B cell (primary cell): ENCODE results near the gene SNAPC4. TPM values are rescaled to one million over a fixed set of nuclear protein-coding genes. Genes with fewer than 3 reads are reported as not detected.

Source experiments
- ATAC-seq: fragments of 200-7000 bp; cut with Tn5 transposase; one replicate; pipeline ENCODE4 v1.10.0; 2021; ENCODE audit warnings: low read depth, mild to moderate bottlenecking, moderate number of reproducible peaks, moderate library complexity
- CTCF ChIA-PET: fragments of 350-600 bp; sonication (Branson Sonifier 250); formaldehyde crosslinking; loops from one replicate; lab custom pipeline; 2021; ENCODE audit warnings: antibody characterized with exemption, inconsistent platforms; lab: Charles Lee
- POLR2A ChIA-PET: fragments of 350-600 bp; sonication (Branson Sonifier 250); formaldehyde crosslinking; loops from one replicate; lab custom pipeline; 2021; ENCODE audit warnings: antibody characterized with exemption; lab: Charles Lee
- DNase-seq: peaks from one replicate; pipeline ENCODE4 v3.0.0; 2013
- H2AFZ ChIP-seq: 2 replicates; pipeline ENCODE4 v1.6.1; 2012; ENCODE audit warnings: mild to moderate bottlenecking, low read depth, low read length; ENCODE audit not compliant: insufficient read depth, poor library complexity, severe bottlenecking
- H3K27ac ChIP-seq, 2 donors: 1 replicate in 1 of 2; 2 replicates in 1 of 2; pipeline ENCODE4 v1.5.1; 2012 to 2013; ENCODE audit warnings: low read length in 2 of 2, mild to moderate bottlenecking in 2 of 2, moderate library complexity in 1 of 2
- H3K27me3 ChIP-seq, 4 experiments: fragments of 200-600 bp in 1 of 4; sonication (generic) in 1 of 4; replicated peaks in 1 of 4; 1 replicate in 2 of 4; 2 replicates in 2 of 4; pipeline versions ENCODE4 v1.6.1 to v1.7.0; 2013 to 2016; ENCODE audit warnings: low read length in 3 of 4, mild to moderate bottlenecking in 2 of 4, mixed read lengths in 1 of 4, moderate library complexity in 1 of 4; ENCODE audit not compliant: insufficient read depth in 4 of 4, control insufficient read depth in 3 of 4; ENCODE audit errors: control extremely low read depth in 1 of 4
- H3K36me3 ChIP-seq, 2 experiments: replicated peaks in 1 of 2; 1 replicate in 1 of 2; 2 replicates in 1 of 2; pipeline versions ENCODE4 v1.6.1 to v1.7.1; 2013; ENCODE audit warnings: low read length in 1 of 2; ENCODE audit not compliant: insufficient read depth in 2 of 2, control insufficient read depth in 1 of 2; ENCODE audit errors: control extremely low read depth in 1 of 2, extremely low read depth in 1 of 2
- H3K4me1 ChIP-seq, 2 donors: fragments of 200-600 bp in 1 of 2; sonication (generic) in 1 of 2; 1 replicate in 1 of 2; 2 replicates in 1 of 2; pipeline versions ENCODE4 v1.5.1 to v1.6.1; 2013 to 2017; ENCODE audit warnings: low read length in 2 of 2; ENCODE audit not compliant: control insufficient read depth in 2 of 2, insufficient read depth in 2 of 2
- H3K4me2 ChIP-seq: replicated peaks from 2 replicates; pipeline ENCODE3; 2012; ENCODE audit warnings: mild to moderate bottlenecking, low read depth, low read length; ENCODE audit not compliant: poor library complexity, severe bottlenecking
- H3K4me3 ChIP-seq, 5 experiments: fragments of 200-600 bp in 1 of 5; sonication (generic) in 1 of 5; 1 replicate in 3 of 5; 2 replicates in 2 of 5; pipeline versions ENCODE4 v1.5.1 to v1.7.0; 2011 to 2016; ENCODE audit warnings: low read length in 4 of 5, mild to moderate bottlenecking in 4 of 5, low read depth in 2 of 5, control low read depth in 1 of 5, moderate library complexity in 1 of 5; ENCODE audit not compliant: insufficient read depth in 1 of 5; ENCODE audit errors: control extremely low read depth in 1 of 5, extremely low read depth in 1 of 5
- H3K79me2 ChIP-seq: fragments of 200-600 bp; sonication (generic); one replicate; pipeline ENCODE4 v1.6.0; 2016; ENCODE audit warnings: low read length; ENCODE audit not compliant: control insufficient read depth, insufficient read depth
- H3K9ac ChIP-seq: fragments of 200-600 bp; sonication (generic); 2 replicates; pipeline ENCODE4 v1.6.1; 2017; ENCODE audit warnings: mild to moderate bottlenecking, low read length, moderate library complexity
- H3K9me3 ChIP-seq, 3 donors: one replicate each; pipeline versions ENCODE4 v1.6.1 to v1.7.1; 2013; ENCODE audit warnings: low read length in 2 of 3; ENCODE audit not compliant: control insufficient read depth in 2 of 3, insufficient read depth in 1 of 3; ENCODE audit errors: control extremely low read depth in 1 of 3
- H4K20me1 ChIP-seq: 2 replicates; pipeline ENCODE4 v1.6.0; 2012; ENCODE audit warnings: mild to moderate bottlenecking, low read length; ENCODE audit not compliant: insufficient read depth, control insufficient read depth, poor library complexity, severe bottlenecking
- H3K27ac Mint-ChIP-seq: one replicate; pipeline ENCODE4 v1.8.0; 2021; ENCODE audit warnings: mixed read lengths
- H3K27me3 Mint-ChIP-seq: one replicate; pipeline ENCODE4 v1.8.0; 2021; ENCODE audit warnings: mixed read lengths
- H3K4me1 Mint-ChIP-seq: one replicate; pipeline ENCODE4 v1.8.0; 2021; ENCODE audit warnings: mixed read lengths
- H3K4me3 Mint-ChIP-seq: one replicate; pipeline ENCODE4 v1.8.0; 2021; ENCODE audit warnings: mixed read lengths
- H3K9me3 Mint-ChIP-seq: one replicate; pipeline ENCODE4 v1.8.0; 2022; ENCODE audit warnings: mixed read lengths; ENCODE audit not compliant: insufficient read depth
- EZH2 ChIP-seq: IDR thresholded peaks from 2 replicates; pipeline ENCODE4 v1.6.1; 2012; ENCODE audit warnings: borderline replicate concordance, low read depth, mild to moderate bottlenecking, moderate library complexity, low read length; ENCODE audit not compliant: insufficient read depth, poor library complexity, severe bottlenecking
- WGBS: methylation state at CpG from one replicate; pipeline ENCODE4 v1.1.5; 2013; ENCODE audit warnings: missing lambda C conversion rate; ENCODE audit not compliant: insufficient coverage; 5-methylcytosine and 5-hydroxymethylcytosine counted together
- intact Hi-C: fragments of 100-400 bp; cut with micrococcal nuclease; formaldehyde crosslinking; loops from one replicate; pipeline ENCODE4 v1.10.0; 2022
- polyA plus RNA-seq: library from polyadenylated mRNA; depleted of rRNA; stranded (reverse); fragments of >200 nt; gene quantifications from 2 replicates; pipeline ENCODE4 v1.2.3, GENCODE V29; 2012
- total RNA-seq, 2 donors: library from RNA; stranded (reverse); fragments of 120-200 nt in 1 of 2; gene quantifications; 1 replicate in 1 of 2; 2 replicates in 1 of 2; pipeline versions ENCODE4 v1.2.3 to v1.2.4, GENCODE V29; 2013 to 2022
- TF ChIP-seq, protein P1 (sequence below): fragments of 200-600 bp; IDR thresholded peaks from one replicate; pipeline ENCODE4 v1.8.0; 2022; ENCODE audit warnings: antibody characterized with exemption, mild to moderate bottlenecking

Gene SNAPC4
- total and polyA plus RNA-seq, 2 donors (not counting 1 experiment from before 2014, with no cell fraction given), result 13.1 to 15.6 TPM

DNA sequence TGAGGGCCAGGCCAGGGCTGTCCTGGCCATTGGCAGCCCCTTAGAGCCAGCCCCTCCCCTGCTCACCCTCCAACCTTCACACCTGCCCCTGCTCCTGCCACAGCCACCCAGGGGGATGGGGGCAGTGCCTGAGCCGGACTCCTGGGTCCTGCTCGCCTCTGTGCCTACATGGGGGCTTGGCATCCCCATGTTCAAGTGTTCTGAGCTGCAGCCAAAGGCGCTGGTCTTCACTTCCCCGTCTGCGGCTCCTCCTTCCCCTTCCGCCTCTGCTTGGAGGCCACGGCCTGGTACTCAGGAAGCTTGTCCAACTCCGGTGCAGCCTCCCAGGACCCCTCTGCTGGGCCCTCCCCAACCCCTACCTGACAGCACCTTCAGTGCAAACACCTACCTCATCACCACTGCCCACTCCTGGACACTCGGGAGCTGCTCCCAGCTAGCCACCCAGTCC, 34.2 kb downstream of the SNAPC4 start:
- Histone ChIP-seq H2AFZ (no peak overlapping the region), H3K9ac (no peak overlapping the region), H3K27ac (no peak overlapping the region), H3K9me3 (peaks cover 0 to 10% (median 0%) of the 10 kb centered on the region in 3 donors), H3K27me3 (no peaks in the 10 kb centered on the region), H3K79me2 (no peaks in the 10 kb centered on the region), H3K4me3 (no peak overlapping the region), H3K4me2 (no peak overlapping the region), H3K4me1 (peaks cover 5 to 10% of the 10 kb centered on the region in 2 donors), H3K36me3 (peaks cover 0 to 9% of the 10 kb centered on the region in 2 experiments), H4K20me1 (peaks cover 19% of the 10 kb centered on the region)
- Mint-ChIP-seq H3K4me1 (peaks cover 10% of the 10 kb centered on the region), H3K4me3 (no peak overlapping the region), H3K27ac (peak overlapping the region; percentile 59), H3K9me3 (no peaks in the 10 kb centered on the region), H3K27me3 (no peaks in the 10 kb centered on the region)
- CTCF ChIA-PET, result no interaction called here
- WGBS, result 34% methylated on average over 9 of the region's 9 CpGs
- TF ChIP-seq, protein P1, sequence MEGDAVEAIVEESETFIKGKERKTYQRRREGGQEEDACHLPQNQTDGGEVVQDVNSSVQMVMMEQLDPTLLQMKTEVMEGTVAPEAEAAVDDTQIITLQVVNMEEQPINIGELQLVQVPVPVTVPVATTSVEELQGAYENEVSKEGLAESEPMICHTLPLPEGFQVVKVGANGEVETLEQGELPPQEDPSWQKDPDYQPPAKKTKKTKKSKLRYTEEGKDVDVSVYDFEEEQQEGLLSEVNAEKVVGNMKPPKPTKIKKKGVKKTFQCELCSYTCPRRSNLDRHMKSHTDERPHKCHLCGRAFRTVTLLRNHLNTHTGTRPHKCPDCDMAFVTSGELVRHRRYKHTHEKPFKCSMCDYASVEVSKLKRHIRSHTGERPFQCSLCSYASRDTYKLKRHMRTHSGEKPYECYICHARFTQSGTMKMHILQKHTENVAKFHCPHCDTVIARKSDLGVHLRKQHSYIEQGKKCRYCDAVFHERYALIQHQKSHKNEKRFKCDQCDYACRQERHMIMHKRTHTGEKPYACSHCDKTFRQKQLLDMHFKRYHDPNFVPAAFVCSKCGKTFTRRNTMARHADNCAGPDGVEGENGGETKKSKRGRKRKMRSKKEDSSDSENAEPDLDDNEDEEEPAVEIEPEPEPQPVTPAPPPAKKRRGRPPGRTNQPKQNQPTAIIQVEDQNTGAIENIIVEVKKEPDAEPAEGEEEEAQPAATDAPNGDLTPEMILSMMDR, result no peak
- no peak for TF ChIP-seq EZH2
- POLR2A ChIA-PET, result no interaction called here
- ATAC-seq, result no peak
- no peak for DNase-seq
- intact Hi-C loops, result no loop called here

DNA sequence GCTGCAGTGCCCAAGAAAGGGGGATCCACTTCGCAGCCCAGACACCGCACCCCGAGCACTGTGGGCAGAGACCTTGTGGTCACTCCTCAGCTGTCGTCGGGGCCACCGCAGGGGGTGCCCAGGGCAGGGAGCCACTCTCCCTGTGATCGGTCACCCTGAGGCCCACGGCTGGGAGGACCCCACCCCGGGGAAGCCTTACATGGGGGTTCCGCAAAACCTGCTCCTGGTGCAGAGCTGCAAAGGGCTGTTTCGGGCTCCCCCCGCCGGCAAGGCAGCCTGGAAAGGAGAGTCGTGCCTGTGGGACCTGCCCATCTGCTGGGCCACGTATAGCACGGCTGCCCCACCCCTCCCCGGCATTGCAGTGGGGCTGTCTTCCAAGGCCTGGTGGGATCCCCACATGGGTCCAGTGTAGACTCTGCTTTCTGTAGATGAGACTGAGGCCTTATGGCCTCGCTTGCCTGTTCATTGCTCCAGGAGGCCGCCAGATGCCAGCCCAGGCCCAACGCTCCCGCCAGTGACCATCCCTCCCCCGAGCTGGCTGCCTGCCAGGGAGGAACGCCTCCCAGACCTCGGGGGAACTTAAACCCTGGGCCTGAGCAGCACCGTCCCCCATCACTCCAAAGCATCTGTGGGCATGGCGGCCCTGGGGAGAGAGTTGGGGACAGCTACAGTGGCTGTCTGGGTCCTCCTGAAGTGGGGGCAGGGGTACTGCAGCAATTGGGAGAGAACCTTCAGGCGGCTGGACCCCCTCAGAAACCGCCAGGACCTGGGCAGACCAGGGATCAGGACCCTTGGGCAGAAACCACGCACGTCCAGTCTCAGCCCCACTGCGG, 34.8 kb downstream of the SNAPC4 start:
- Histone ChIP-seq H3K27me3 (no peaks in the 10 kb centered on the region), H3K9me3 (peaks cover 0 to 10% (median 0%) of the 10 kb centered on the region in 3 donors), H4K20me1 (peaks cover 19% of the 10 kb centered on the region), H3K4me1 (peaks cover 5 to 10% of the 10 kb centered on the region in 2 donors), H3K36me3 (peaks cover 0 to 12% of the 10 kb centered on the region in 2 experiments), H3K9ac (no peak overlapping the region), H3K4me2 (no peak overlapping the region), H3K27ac (no peak overlapping the region), H3K4me3 (no peak overlapping the region), H2AFZ (no peak overlapping the region), H3K79me2 (no peaks in the 10 kb centered on the region)
- 92% methylated on average over 28 of the region's 31 CpGs for WGBS
- ATAC-seq (no peak), DNase-seq (no peak)
- Mint-ChIP-seq H3K27ac (no peak overlapping the region), H3K4me1 (peaks cover 10% of the 10 kb centered on the region), H3K4me3 (no peak overlapping the region), H3K27me3 (no peaks in the 10 kb centered on the region), H3K9me3 (no peaks in the 10 kb centered on the region)
- TF ChIP-seq, protein P1, result no peak
- TF ChIP-seq EZH2, result no peak
- CTCF ChIA-PET, result interaction anchor here (0.6 to 2.9 kb wide), 3 partner anchors 13 to 52 kb away, joined by 3 to 21 read pairs (median 3); no protein-coding TSS in a partner anchor
- POLR2A ChIA-PET, result no interaction called here
- intact Hi-C loops, result loop anchor here (5.0 kb wide), 1 partner anchor 458 kb away; the partner anchor contains the start of gene CAMSAP1
